Common myeloid progenitor, CD34-positive (primary cell): ENCODE results near the gene MNX1.

Experiments
- CTCF ChIA-PET: fragments of 350-600 bp; sonication (Branson Sonifier 250); formaldehyde crosslinking; loops from one replicate; lab custom pipeline; 2021; ENCODE audit warnings: antibody characterized with exemption; lab: Charles Lee
- POLR2A ChIA-PET: fragments of 350-600 bp; sonication (Branson Sonifier 250); formaldehyde crosslinking; loops from one replicate; lab custom pipeline; 2021; ENCODE audit warnings: antibody characterized with exemption; lab: Charles Lee
- DNase-seq, 3 donors: peaks; one replicate each; pipeline versions ENCODE4 v3.0.0 to v3.0.0-alpha.2; 2013
- H3K27ac ChIP-seq, 2 experiments: 1 replicate in 1 of 2; 2 replicates in 1 of 2; pipeline ENCODE4 v1.7.0; 2013; ENCODE audit warnings: inconsistent platforms in 2 of 2, low read length in 2 of 2, mild to moderate bottlenecking in 2 of 2, low read depth in 1 of 2, moderate library complexity in 1 of 2; ENCODE audit not compliant: severe bottlenecking in 2 of 2, insufficient read depth in 1 of 2, poor library complexity in 1 of 2
- H3K27me3 ChIP-seq, 5 experiments: replicated peaks in 2 of 5; 1 replicate in 3 of 5; 2 replicates in 2 of 5; pipeline versions ENCODE4 v1.6.1 to v1.7.0; 2013; ENCODE audit warnings: low read length in 4 of 5, mild to moderate bottlenecking in 2 of 5, moderate library complexity in 2 of 5, inconsistent platforms in 1 of 5; ENCODE audit not compliant: insufficient read depth in 5 of 5, control insufficient read depth in 4 of 5
- H3K36me3 ChIP-seq, 4 experiments: 1 replicate in 2 of 4; 2 replicates in 2 of 4; pipeline versions ENCODE4 v1.6.1 to v1.7.0; 2013; ENCODE audit warnings: low read length in 3 of 4, control low read depth in 1 of 4, mild to moderate bottlenecking in 1 of 4; ENCODE audit not compliant: control insufficient read depth in 4 of 4, insufficient read depth in 4 of 4
- H3K4me1 ChIP-seq, 4 experiments: 1 replicate in 3 of 4; 2 replicates in 1 of 4; pipeline versions ENCODE4 v1.6.1 to v1.7.1; 2013; ENCODE audit warnings: low read length in 3 of 4, mild to moderate bottlenecking in 3 of 4, control low read depth in 1 of 4, inconsistent platforms in 1 of 4, moderate library complexity in 1 of 4; ENCODE audit not compliant: control insufficient read depth in 4 of 4, insufficient read depth in 4 of 4; ENCODE audit errors: control extremely low read depth in 1 of 4
- H3K4me3 ChIP-seq, 7 experiments: 1 replicate in 4 of 7; 2 replicates in 3 of 7; pipeline versions ENCODE4 v1.5.1 to v1.7.0; 2013; ENCODE audit warnings: mild to moderate bottlenecking in 7 of 7, low read length in 6 of 7, moderate library complexity in 6 of 7, inconsistent platforms in 2 of 7, low read depth in 2 of 7, control low read depth in 1 of 7; ENCODE audit not compliant: insufficient read depth in 4 of 7, control insufficient read depth in 1 of 7; ENCODE audit errors: extremely low read depth in 1 of 7
- H3K9me3 ChIP-seq, 5 experiments: 1 replicate in 4 of 5; 2 replicates in 1 of 5; pipeline versions ENCODE4 v1.6.1 to v1.7.1; 2013; ENCODE audit warnings: low read length in 4 of 5, mild to moderate bottlenecking in 2 of 5, inconsistent platforms in 1 of 5, low read depth in 1 of 5, moderate library complexity in 1 of 5; ENCODE audit not compliant: control insufficient read depth in 4 of 5, insufficient read depth in 2 of 5; ENCODE audit errors: control extremely low read depth in 1 of 5
- WGBS: methylation state at CpG from one replicate; pipeline ENCODE4 v1.1.5; 2013; ENCODE audit not compliant: insufficient coverage; 5-methylcytosine and 5-hydroxymethylcytosine counted together

MNX1 gene

GRCh38 chr7:157041514-157042277, 31.2 kb upstream of the MNX1 start:
- Histone ChIP-seq H3K4me3 (no peak overlapping the region), H3K36me3 (no peaks in the 10 kb centered on the region), H3K4me1 (no peaks in the 10 kb centered on the region), H3K9me3 (no peaks in the 10 kb centered on the region), H3K27ac (no peak overlapping the region), H3K27me3 (peaks cover 0 to 54% (median 12%) of the 10 kb centered on the region in 5 experiments)
- POLR2A ChIA-PET = no interaction called here
- CTCF ChIA-PET = no interaction called here
- 90% methylated on average over 18 of the region's 20 CpGs for WGBS
- DNase-seq = no peak

- WGBS = 63% methylated on average over 13 of the region's 13 CpGs
- Histone ChIP-seq H3K36me3 (no peaks in the 10 kb centered on the region), H3K4me3 (no peak overlapping the region), H3K9me3 (peaks cover 0 to 5% (median 0%) of the 10 kb centered on the region in 5 experiments), H3K4me1 (no peaks in the 10 kb centered on the region), H3K27ac (no peak overlapping the region), H3K27me3 (peaks cover 0 to 58% (median 12%) of the 10 kb centered on the region in 5 experiments)
- ChIA-PET POLR2A (no interaction called here), CTCF (no interaction called here)
- DNase-seq = no peak
These were observed 30.5 kb upstream of the MNX1 start for GRCh38 chr7:157041004-157041403.

- Histone ChIP-seq H3K27me3 (peaks cover 0 to 65% (median 14%) of the 10 kb centered on the region in 5 experiments), H3K27ac (no peak overlapping the region), H3K9me3 (peaks cover 0 to 6% (median 0%) of the 10 kb centered on the region in 5 experiments), H3K4me1 (no peaks in the 10 kb centered on the region), H3K36me3 (no peaks in the 10 kb centered on the region), H3K4me3 (no peak overlapping the region)
- POLR2A ChIA-PET = no interaction called here
- no peak for DNase-seq
- CTCF ChIA-PET = no interaction called here
- WGBS = 84% methylated on average over 9 of the region's 9 CpGs
These were observed 27.2 kb upstream of the MNX1 start for GRCh38 chr7:157037635-157038034.

GRCh38 chr7:157037028-157037427, 26.6 kb upstream of the MNX1 start:
- WGBS = 100% methylated on average over 3 of the region's 4 CpGs

GRCh38 chr7:157035979-157036378, 25.5 kb upstream of the MNX1 start:
- POLR2A ChIA-PET = no interaction called here
- DNase-seq = no peak
- no peak overlapping the region for H3K27ac ChIP-seq
- H3K36me3 ChIP-seq = no peaks in the 10 kb centered on the region
- H3K4me1 ChIP-seq = no peaks in the 10 kb centered on the region
- whole genome bisulfite sequencing = no CpG with 5 or more reads among the region's 1 CpG
- no peak overlapping the region for H3K4me3 ChIP-seq
- H3K9me3 ChIP-seq = peaks cover 0 to 6% (median 0%) of the 10 kb centered on the region in 5 experiments
- CTCF ChIA-PET = no interaction called here
- peaks cover 0 to 67% (median 18%) of the 10 kb centered on the region in 5 experiments for H3K27me3 ChIP-seq

More at GRCh38 chr7:157037028-157037427, 26.6 kb upstream of the MNX1 start:
- no peak for DNase-seq
- peaks cover 0 to 70% (median 16%) of the 10 kb centered on the region in 5 experiments for H3K27me3 ChIP-seq
- CTCF ChIA-PET = no interaction called here
- H3K36me3 ChIP-seq = no peaks in the 10 kb centered on the region
- no peak overlapping the region for H3K27ac ChIP-seq
- POLR2A ChIA-PET = no interaction called here
- peaks cover 0 to 6% (median 0%) of the 10 kb centered on the region in 5 experiments for H3K9me3 ChIP-seq
- H3K4me3 ChIP-seq = no peak overlapping the region
- no peaks in the 10 kb centered on the region for H3K4me1 ChIP-seq

- H3K36me3 ChIP-seq = no peaks in the 10 kb centered on the region
- WGBS = 96% methylated on average over 7 of the region's 8 CpGs
- H3K4me3 ChIP-seq = no peak overlapping the region
- H3K27me3 ChIP-seq = peaks cover 0 to 60% (median 14%) of the 10 kb centered on the region in 5 experiments
- H3K27ac ChIP-seq = no peak overlapping the region
- H3K9me3 ChIP-seq = peaks cover 0 to 6% (median 0%) of the 10 kb centered on the region in 5 experiments
- DNase-seq = no peak
- ChIA-PET POLR2A (no interaction called here), CTCF (no interaction called here)
- no peaks in the 10 kb centered on the region for H3K4me1 ChIP-seq
These were observed 24.8 kb upstream of the MNX1 start for GRCh38 chr7:157035302-157035701.
